Measurements from ENCODE around the gene PPP1R2B. TPM values are rescaled to one million over a fixed set of nuclear protein-coding genes. Genes with fewer than 3 reads are reported as not detected.
A peak's percentile ranks its signal among the peaks of the same experiment; 100 is the strongest.
"Not testable (repeated sequence)": the region's sequence is repeated elsewhere in the genome, so short reads cannot be mapped to it uniquely, and the experiment has no call there.

The PPP1R2B gene
- total and polyA plus RNA-seq, 7 donors, result 0.05 to 0.39 (median 0.23) TPM; not detected in 3

GRCh38 chr5:156836846-156837245, 13.2 kb upstream of the PPP1R2B start:
- no peak for TF ChIP-seq CTCF (IDR thresholded peaks at IDR 0.05)
- intact Hi-C loops (cut with DNase I), result no loop called here

GRCh38 chr5:156838961-156839360, 11.1 kb upstream of the PPP1R2B start:
- Histone ChIP-seq H3K27ac (no peak overlapping the region), H3K27me3 (ENCODE audit: insufficient read depth in 3 of 3, low read length in 2 of 3) (peaks cover 0 to 2% (median 0%) of the 10 kb centered on the region in 3 donors), H3K4me1 (no peaks in the 10 kb centered on the region), H3K4me3 (no peak overlapping the region), H3K36me3 (ENCODE audit: insufficient read depth in 1 of 2, low read depth in 1 of 2) (no peaks in the 10 kb centered on the region), H3K9me3 (no peaks in the 10 kb centered on the region)
- 59 to 77% (median 64%) methylated on average over 5 of the region's 5 CpGs for WGBS, 3 donors
- TF ChIP-seq CTCF (IDR thresholded peaks at IDR 0.05), result no peak
- DNase-seq (no peak), ATAC-seq (no peak)
- intact Hi-C loops (cut with DNase I), result no loop called here

More at GRCh38 chr5:156836846-156837245, 13.2 kb upstream of the PPP1R2B start:
- WGBS, 3 donors, result 31 to 53% (median 42%) methylated on average over 3 of the region's 3 CpGs
- H3K4me3 ChIP-seq, result no peak overlapping the region
- no peaks in the 10 kb centered on the region for H3K27me3 ChIP-seq (ENCODE audit: insufficient read depth in 3 of 3, low read length in 2 of 3)
- H3K9me3 ChIP-seq, result no peaks in the 10 kb centered on the region
- H3K4me1 ChIP-seq, result no peaks in the 10 kb centered on the region
- ATAC-seq (no peak), DNase-seq (no peak)
- no peak overlapping the region for H3K27ac ChIP-seq
- no peaks in the 10 kb centered on the region for H3K36me3 ChIP-seq (ENCODE audit: insufficient read depth in 1 of 2, low read depth in 1 of 2)

GRCh38 chr5:156841737-156842136, 8.4 kb upstream of the PPP1R2B start:
- Histone ChIP-seq H3K36me3 (ENCODE audit: insufficient read depth in 1 of 2, low read depth in 1 of 2) (no peaks in the 10 kb centered on the region), H3K27ac (no peak overlapping the region), H3K4me1 (no peaks in the 10 kb centered on the region), H3K4me3 (no peak overlapping the region), H3K27me3 (ENCODE audit: insufficient read depth in 3 of 3, low read length in 2 of 3) (peaks cover 0 to 2% (median 0%) of the 10 kb centered on the region in 3 donors), H3K9me3 (no peaks in the 10 kb centered on the region)
- DNase-seq (no peak), ATAC-seq (peak; percentile 46 to 90 (median 71))
- no peak for TF ChIP-seq CTCF (IDR thresholded peaks at IDR 0.05)
- intact Hi-C loops (cut with DNase I), result no loop called here

GRCh38 chr5:156846914-156847313, 3.2 kb upstream of the PPP1R2B start:
- ATAC-seq (no peak), DNase-seq (no peak)
- Histone ChIP-seq H3K4me3 (no peak overlapping the region), H3K4me1 (no peaks in the 10 kb centered on the region), H3K36me3 (ENCODE audit: insufficient read depth in 1 of 2, low read depth in 1 of 2) (no peaks in the 10 kb centered on the region), H3K27me3 (ENCODE audit: insufficient read depth in 3 of 3, low read length in 2 of 3) (peaks cover 0 to 10% (median 2%) of the 10 kb centered on the region in 3 donors), H3K9me3 (peaks cover 10% of the 10 kb centered on the region), H3K27ac (no peak overlapping the region)
- TF ChIP-seq CTCF (IDR thresholded peaks at IDR 0.05), result no peak
- intact Hi-C loops (cut with DNase I), result no loop called here
- WGBS, 3 donors, result 70 to 81% (median 71%) methylated on average over 2 of the region's 2 CpGs

- H3K4me1 ChIP-seq; ATAC-seq; H3K27ac ChIP-seq; DNase-seq; intact Hi-C loops (cut with DNase I); H3K9me3 ChIP-seq; H3K36me3 ChIP-seq (ENCODE audit: insufficient read depth in 1 of 2, low read depth in 1 of 2); H3K4me3 ChIP-seq: not testable (repeated sequence)
- H3K27me3 ChIP-seq (ENCODE audit: insufficient read depth in 3 of 3, low read length in 2 of 3), result peaks cover 0 to 13% (median 2%) of the 10 kb centered on the region in 3 donors
- 89 to 96% (median 93%) methylated on average over 1 of the region's 1 CpG for WGBS, 3 donors
Observed at GRCh38 chr5:156848447-156848846, 1.6 kb upstream of the PPP1R2B start.

All from psoas muscle (tissue), 8 donors.